ENCODE measurements around the gene CBY1.
"Not testable (repeated sequence)": the region's sequence is repeated elsewhere in the genome, so short reads cannot be mapped to it uniquely, and the experiment has no call there.

Gene CBY1

GRCh38 chr22:38656256-38657044 is at the start of gene CBY1, which contains the start of gene FAM227A:
CBY1 (plus strand) TSS chr22:38656638; CDS start chr22:38668055, 11,417 bp downstream.
FAM227A (minus strand) TSS chr22:38656392; CDS start chr22:38650168, 6,224 bp downstream.
- DNase-seq (ENCODE audit: low read depth in 3 of 3, low spot score in 1 of 3): peak; percentile 52 to 82 (median 76)

DNA sequence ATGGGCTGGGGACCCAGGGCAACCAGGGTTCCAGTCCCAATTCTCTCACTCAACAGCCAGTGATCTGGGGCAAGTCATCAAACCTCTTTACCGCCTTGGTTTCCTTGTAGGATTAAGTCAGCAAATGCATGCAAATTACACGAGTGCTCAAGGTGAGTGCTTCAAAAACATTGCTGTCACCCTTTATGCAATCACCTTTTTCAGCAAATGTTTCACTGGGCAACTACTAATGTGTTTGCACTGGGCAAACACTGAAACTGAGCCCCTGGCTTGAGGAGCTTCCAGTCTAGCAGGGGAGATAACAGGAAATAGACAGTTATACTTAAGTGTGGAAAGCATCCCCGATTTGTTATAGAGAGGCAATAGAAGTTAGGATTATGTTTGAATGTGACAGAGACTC is 48.8 kb upstream of the CBY1 start:
- DNase-seq (ENCODE audit: low read depth in 3 of 3, low spot score in 1 of 3): no peak

DNA sequence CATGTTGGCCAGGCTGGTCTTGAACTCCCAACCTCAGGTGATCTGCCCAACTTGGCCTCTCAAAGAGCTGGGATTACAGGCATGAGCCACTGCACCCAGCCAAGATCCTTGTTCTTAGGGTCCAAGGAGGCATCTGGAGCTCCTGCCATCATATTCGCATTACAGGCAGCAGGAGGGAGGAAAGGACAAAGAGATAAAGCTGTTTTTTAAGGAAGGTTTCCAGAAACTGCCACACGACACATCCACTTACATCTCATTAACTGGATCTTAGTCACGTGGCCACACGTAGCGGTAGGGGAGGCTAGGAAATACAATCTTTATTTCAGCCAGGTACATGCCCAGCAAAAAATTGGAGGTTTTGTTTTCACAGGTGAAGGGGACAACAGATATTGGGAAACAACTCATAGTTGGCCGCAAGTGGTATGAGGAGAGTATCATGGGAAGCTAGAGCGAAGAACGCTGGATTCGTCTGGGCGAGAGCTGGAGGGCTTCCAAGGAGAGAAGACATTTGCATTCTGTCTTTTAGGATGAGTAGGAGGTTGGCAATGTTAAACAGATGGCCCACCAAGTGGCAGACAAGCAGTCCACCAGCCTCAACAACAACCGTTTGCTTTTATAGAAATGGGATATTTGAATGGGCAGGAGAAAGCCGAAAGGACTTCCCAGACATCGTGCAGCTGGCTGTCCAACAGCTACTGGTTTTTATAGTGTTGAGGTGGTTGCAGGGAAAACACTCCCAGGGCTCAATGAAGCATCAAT is 47.3 kb upstream of the CBY1 start:
- DNase-seq (ENCODE audit: low read depth in 3 of 3, low spot score in 1 of 3): no peak

DNA sequence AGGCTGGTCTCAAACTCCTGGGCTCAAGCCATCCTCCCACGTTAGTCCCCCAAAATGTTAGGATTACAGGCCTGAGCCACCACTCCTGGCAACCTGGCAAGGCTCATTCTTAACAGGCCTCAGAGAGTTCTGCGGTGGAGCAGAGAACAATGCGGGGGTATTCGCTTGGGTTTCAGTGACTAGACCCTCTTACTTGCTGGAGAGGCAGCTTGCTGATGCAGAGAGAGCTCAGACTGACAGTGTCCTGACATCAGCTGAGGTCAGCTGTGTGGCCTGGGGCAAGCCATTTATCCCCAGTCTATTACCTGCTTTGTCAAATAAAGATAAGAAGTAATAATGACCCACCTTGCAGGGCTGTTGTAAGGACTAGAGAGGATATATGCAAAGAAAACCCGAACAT is 46.2 kb upstream of the CBY1 start:
- no peak for DNase-seq (ENCODE audit: low read depth in 3 of 3, low spot score in 1 of 3)

- DNase-seq (ENCODE audit: low read depth in 3 of 3, low spot score in 1 of 3): no peak
These were observed 44.9 kb upstream of the CBY1 start for GRCh38 chr22:38611559-38611958.

DNA sequence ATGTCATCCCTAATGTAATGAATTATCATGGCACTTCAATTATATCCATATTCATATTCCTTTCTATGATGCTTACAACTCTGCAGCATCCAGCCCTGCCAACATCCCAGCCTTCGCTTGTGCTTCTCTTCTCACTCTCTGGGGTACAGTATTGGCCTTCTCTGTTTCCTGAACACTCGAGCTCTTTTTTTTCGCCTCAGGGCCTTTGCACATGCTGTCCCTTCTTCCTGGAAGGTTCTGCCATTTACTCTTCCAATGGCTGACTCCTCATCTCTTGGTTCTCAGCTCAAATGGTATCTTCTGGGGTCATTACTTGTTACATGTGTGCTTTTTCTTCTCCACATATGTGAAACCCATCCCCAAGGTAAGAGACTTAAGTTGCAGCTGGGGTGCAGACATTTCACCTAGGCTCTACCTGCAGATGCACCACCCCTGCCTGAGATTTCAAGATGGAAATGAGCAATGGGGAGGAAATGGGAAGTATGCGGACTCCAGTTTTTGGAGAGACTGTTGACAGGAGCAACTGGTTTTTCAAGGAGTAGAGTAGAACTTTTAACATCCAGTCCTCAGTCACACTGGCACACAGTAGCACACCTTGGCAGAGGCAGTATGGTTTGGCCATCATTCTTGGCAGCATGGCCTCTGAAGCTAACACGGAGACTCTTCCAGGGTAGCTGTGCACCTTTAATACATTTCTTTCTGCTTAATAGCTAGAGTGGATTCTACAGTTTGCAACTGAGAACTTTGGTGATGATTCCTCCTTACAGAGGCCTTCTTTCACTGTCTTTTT is 44.0 kb upstream of the CBY1 start:
- DNase-seq (ENCODE audit: low read depth in 3 of 3, low spot score in 1 of 3): no peak

- DNase-seq (ENCODE audit: low read depth in 3 of 3, low spot score in 1 of 3): no peak
These were observed 42.9 kb upstream of the CBY1 start for GRCh38 chr22:38613588-38613987.

- no peak for DNase-seq (ENCODE audit: low read depth in 3 of 3, low spot score in 1 of 3)
These were observed 41.9 kb upstream of the CBY1 start for GRCh38 chr22:38614332-38615063.

DNA sequence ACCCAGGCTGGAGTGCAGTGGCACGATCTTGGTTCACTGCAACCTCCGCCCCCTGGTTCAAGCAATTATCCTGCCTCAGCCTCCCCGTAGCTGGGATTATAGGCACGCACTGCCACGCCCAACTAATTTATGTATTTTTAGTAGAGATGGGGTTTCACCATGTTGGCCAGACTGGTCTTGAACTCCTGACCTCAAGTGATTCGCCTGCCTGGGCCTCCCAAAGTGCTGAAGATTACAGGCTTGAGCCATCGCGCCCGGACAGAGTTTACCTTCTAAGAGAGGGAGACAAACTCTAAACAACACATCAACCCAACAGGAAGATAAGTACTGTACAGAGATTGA is 41.4 kb upstream of the CBY1 start:
- DNase-seq (ENCODE audit: low read depth in 3 of 3, low spot score in 1 of 3): not testable (repeated sequence)

DNA sequence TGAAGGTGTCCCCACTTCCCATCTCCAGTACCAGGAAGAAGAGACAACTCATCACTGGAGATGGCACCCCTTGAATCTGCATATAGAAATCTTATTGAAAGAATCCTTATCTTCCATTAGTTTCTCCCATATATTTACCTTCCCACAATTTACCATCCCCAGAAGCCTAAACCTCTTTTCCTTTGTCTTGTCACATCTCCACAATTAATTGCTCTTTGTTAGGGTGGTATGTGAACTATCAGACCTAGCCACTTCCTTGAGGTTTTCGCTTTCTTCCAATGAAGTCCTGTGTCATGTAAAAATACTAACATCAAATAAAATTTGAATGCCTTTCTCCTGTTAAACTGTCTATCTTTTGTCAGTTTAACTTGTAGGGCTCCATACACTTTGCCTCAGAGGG is 38.2 kb upstream of the CBY1 start:
- DNase-seq (ENCODE audit: low read depth in 3 of 3, low spot score in 1 of 3): no peak

DNA sequence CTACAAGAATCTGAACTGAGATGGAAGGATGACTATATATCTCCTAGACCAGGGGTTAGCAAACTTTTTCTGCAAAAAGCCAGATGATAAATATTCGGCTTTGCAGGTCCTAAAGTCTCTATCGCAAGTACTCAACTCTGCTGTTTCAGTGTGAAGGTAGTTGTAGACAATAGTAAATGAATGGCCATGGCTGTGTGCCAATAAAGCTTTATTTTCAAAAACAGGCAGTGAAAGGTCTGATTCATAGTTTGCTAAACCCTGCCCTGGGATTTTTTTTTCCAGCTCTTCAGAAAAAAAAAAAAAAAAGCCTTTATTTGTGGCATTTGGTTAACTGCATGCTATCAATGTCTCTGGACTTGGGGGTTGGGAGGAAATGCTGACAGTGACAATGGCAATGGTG is 37.8 kb upstream of the CBY1 start:
- no peak for DNase-seq (ENCODE audit: low read depth in 3 of 3, low spot score in 1 of 3)

DNA sequence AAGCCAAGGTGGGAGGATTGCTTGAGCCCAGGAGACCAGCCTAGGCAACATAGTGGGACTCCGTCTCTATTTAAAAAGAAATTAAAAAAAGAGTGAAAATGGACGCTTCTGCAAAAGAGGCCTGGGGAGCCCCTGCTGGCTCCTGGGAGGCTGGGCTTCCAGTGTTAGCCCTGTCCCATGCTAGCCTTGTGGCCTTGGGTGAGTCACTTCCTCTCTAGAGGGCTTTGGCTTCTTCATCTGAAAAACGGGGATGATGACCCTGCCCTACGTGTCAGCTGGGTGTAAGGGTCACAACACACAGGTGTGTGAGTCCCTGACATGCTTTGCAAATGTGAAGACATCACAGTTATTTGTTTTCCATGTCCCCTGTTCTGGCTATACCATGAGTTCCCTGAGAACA is 33.1 kb upstream of the CBY1 start:
- no peak for DNase-seq (ENCODE audit: low read depth in 3 of 3, low spot score in 1 of 3)

- no peak for DNase-seq (ENCODE audit: low read depth in 3 of 3, low spot score in 1 of 3)
These were observed 28.0 kb upstream of the CBY1 start for GRCh38 chr22:38628444-38628843.

DNA sequence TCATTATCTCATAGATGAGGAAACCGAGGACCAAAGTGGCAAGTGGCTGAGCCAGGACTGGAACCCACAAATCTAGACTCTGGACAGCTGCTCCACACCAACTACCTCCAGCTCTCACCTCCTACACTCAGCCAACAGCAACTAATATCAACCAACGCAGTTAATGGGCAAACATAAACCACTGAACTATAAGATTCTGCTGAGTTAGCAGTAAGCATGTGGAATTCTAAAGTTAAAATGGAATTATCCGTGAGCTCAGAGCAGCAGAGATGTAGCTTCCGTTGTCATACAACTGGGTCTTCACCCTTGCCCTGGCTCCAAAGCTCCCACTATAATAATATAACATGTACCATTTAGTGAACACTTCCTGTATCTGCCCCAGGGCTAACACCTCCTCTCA is 27.3 kb upstream of the CBY1 start:
- DNase-seq (ENCODE audit: low read depth in 3 of 3, low spot score in 1 of 3): no peak

GRCh38 chr22:38631724-38632123 is 24.7 kb upstream of the CBY1 start:
- no peak for DNase-seq (ENCODE audit: low read depth in 3 of 3, low spot score in 1 of 3)

DNA sequence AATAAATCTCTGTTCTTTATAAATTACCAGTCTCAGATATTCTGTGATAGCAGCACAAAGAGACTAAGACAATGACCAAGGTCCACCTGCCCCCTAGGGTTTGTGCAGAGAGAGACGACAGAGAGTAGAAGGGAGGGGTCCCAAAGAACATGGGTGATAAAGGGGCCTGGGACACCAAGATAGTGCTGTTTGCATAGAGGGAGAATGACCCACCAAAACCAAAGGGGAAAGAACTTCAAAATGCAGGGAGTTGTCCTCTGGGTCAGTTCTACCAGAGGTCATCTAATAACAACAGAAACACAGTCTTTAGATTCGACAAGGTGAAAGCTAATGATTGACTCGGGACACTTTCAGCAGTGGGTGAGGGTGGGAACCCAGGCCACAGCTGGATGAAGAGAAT is 23.9 kb upstream of the CBY1 start:
- no peak for DNase-seq (ENCODE audit: low read depth in 3 of 3, low spot score in 1 of 3)

DNA sequence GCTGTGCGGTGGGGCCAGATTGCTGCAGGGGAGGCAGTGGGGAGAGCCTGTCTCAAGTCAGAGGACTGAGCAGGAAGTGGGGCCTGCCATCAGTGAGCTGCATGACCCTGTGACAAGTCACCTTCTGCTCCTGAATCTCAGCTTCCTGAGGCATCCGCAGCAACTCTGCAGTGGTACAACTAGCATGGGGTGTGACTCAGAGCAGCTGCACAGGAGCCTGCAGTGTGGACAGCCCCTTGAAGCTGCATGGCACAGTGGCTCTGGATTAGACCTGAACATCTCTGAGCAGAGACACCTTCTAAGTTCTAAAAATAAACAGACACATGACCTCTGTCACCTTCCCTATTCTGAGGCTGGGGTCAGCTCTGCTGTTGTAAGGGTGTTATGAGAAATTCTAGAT is 18.2 kb upstream of the CBY1 start:
- no peak for DNase-seq (ENCODE audit: low read depth in 3 of 3, low spot score in 1 of 3)

GRCh38 chr22:38638728-38639127 is 17.7 kb upstream of the CBY1 start:
- DNase-seq (ENCODE audit: low read depth in 3 of 3, low spot score in 1 of 3): no peak

DNA sequence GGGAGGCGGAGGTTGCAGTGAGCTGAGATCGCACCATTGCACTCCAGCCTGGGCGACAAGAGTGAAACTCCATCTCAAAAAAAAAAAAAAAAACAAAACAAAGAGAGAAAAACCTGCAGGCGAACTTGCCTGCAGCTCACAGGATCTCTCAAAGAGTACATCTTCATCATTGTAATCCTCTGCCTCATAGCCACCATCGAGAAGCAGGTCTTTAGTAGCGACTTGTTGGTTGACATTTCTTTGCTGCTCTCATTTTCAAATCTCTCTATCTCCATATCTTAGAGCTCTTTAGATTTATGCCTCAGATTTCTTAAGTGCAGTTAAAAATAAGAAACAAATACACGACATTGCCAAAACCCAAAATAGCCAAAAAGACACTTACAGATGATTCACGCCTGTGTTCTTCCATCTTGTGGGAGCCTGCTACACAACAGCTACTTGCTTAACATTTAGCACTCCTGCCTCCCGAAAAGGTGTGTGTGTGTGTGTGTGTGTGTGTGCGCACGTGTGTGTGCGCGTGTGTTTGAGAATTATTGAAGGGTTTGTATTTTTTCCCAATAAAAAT is 14.9 kb upstream of the CBY1 start:
- no peak for DNase-seq (ENCODE audit: low read depth in 3 of 3, low spot score in 1 of 3)

GRCh38 chr22:38644245-38644644 is 12.2 kb upstream of the CBY1 start:
- DNase-seq (ENCODE audit: low read depth in 3 of 3, low spot score in 1 of 3): not testable (repeated sequence)

DNA sequence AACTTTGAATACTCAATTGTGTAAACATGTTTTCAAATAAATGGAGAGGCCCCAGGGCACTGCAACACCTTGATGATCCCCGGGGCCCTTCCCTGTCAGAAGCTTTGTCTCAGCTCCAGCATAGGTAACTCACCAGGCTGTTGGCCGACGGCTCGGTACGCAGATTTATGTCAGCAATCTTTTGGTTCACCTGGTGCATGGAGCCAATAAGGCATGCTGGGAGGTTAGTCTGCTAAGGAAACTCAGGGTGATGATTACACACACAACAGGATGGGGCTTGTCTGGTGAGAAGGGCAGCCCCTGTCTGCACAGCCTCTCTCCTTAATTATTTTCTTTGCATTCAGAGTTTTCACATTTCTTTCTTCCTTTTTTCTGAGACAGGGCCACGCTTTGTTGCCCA is 11.0 kb upstream of the CBY1 start:
- DNase-seq (ENCODE audit: low read depth in 3 of 3, low spot score in 1 of 3): no peak

All from stimulated activated CD4-positive, alpha-beta T cell treated with anti-CD3 and anti-CD28 coated beads, TNF-alpha, amount 100 ng/mL, for 1 hour (primary cell).